OCI-LY3 (cell line): ENCODE data around the gene CSTPP1.

Experiments used
- CTCF ChIP-seq: fragments of 200-600, 300-600 bp; sonication (generic); IDR thresholded peaks from 2 replicates; pipeline ENCODE4 v1.5.1; 2014; ENCODE audit warnings: antibody characterized with exemption, low read length, low read depth
- EZH2phosphoT487 ChIP-seq: fragments of 200-600 bp; shearing (Covaris generic); IDR thresholded peaks from 2 replicates; pipeline ENCODE4 v1.6.1; 2018; ENCODE audit warnings: antibody characterized with exemption, mixed run types, low read depth

- TF ChIP-seq CTCF (no peak), EZH2phosphoT487 (no peak)
Measured at GRCh38 chr11:47106798-47107411, 170.3 kb downstream of the CSTPP1 start.
